ENCODE measurements around the gene ARHGAP10. TPM values are rescaled to one million over a fixed set of nuclear protein-coding genes. Genes with fewer than 3 reads are reported as not detected.

ARHGAP10 gene
- total RNA-seq, 1 donor from 2014 or later, result 4.6 TPM

- Mint-ChIP-seq H3K27ac (ENCODE audit: unreplicated experiment) (no peak overlapping the region), H3K9me3 (ENCODE audit: unreplicated experiment) (no peaks in the 10 kb centered on the region), H3K4me1 (ENCODE audit: unreplicated experiment) (no peaks in the 10 kb centered on the region), H3K4me3 (ENCODE audit: unreplicated experiment) (no peak overlapping the region), H3K27me3 (ENCODE audit: unreplicated experiment) (no peaks in the 10 kb centered on the region), H3K36me3 (ENCODE audit: low read depth, unreplicated experiment) (no peaks in the 10 kb centered on the region)
- no peak for DNase-seq (ENCODE audit: low spot score)
- TF ChIP-seq CTCF (IDR thresholded peaks at IDR 0.05; ENCODE audit: unreplicated experiment), result no peak
These were observed 309.9 kb downstream of the ARHGAP10 start for GRCh38 chr4:148041606-148042329.

GRCh38 chr4:148044089-148044911 lies 312.4 kb downstream of the ARHGAP10 start:
- no peak for DNase-seq (ENCODE audit: low spot score)
- no peak for TF ChIP-seq CTCF (IDR thresholded peaks at IDR 0.05; ENCODE audit: unreplicated experiment)
- H3K4me1 Mint-ChIP-seq (ENCODE audit: unreplicated experiment), result no peaks in the 10 kb centered on the region
- no peaks in the 10 kb centered on the region for H3K27me3 Mint-ChIP-seq (ENCODE audit: unreplicated experiment)
- H3K9me3 Mint-ChIP-seq (ENCODE audit: unreplicated experiment), result no peaks in the 10 kb centered on the region
- no peak overlapping the region for H3K27ac Mint-ChIP-seq (ENCODE audit: unreplicated experiment)
- H3K4me3 Mint-ChIP-seq (ENCODE audit: unreplicated experiment), result no peak overlapping the region
- no peaks in the 10 kb centered on the region for H3K36me3 Mint-ChIP-seq (ENCODE audit: low read depth, unreplicated experiment)

- no peak for TF ChIP-seq CTCF (IDR thresholded peaks at IDR 0.05; ENCODE audit: unreplicated experiment)
- no peak for DNase-seq (ENCODE audit: low spot score)
- Mint-ChIP-seq H3K36me3 (ENCODE audit: low read depth, unreplicated experiment) (no peaks in the 10 kb centered on the region), H3K4me3 (ENCODE audit: unreplicated experiment) (no peak overlapping the region), H3K9me3 (ENCODE audit: unreplicated experiment) (no peaks in the 10 kb centered on the region), H3K27me3 (ENCODE audit: unreplicated experiment) (no peaks in the 10 kb centered on the region), H3K4me1 (ENCODE audit: unreplicated experiment) (no peaks in the 10 kb centered on the region), H3K27ac (ENCODE audit: unreplicated experiment) (no peak overlapping the region)
These were observed 313.0 kb downstream of the ARHGAP10 start for GRCh38 chr4:148044912-148045352.

GRCh38 chr4:148048598-148048997 lies 316.7 kb downstream of the ARHGAP10 start:
- H3K4me3 Mint-ChIP-seq (ENCODE audit: unreplicated experiment), result no peak overlapping the region
- H3K9me3 Mint-ChIP-seq (ENCODE audit: unreplicated experiment), result no peaks in the 10 kb centered on the region
- no peaks in the 10 kb centered on the region for H3K4me1 Mint-ChIP-seq (ENCODE audit: unreplicated experiment)
- no peak overlapping the region for H3K27ac Mint-ChIP-seq (ENCODE audit: unreplicated experiment)
- H3K27me3 Mint-ChIP-seq (ENCODE audit: unreplicated experiment), result no peaks in the 10 kb centered on the region
- no peaks in the 10 kb centered on the region for H3K36me3 Mint-ChIP-seq (ENCODE audit: low read depth, unreplicated experiment)
- TF ChIP-seq CTCF (IDR thresholded peaks at IDR 0.05; ENCODE audit: unreplicated experiment), result no peak
- no peak for DNase-seq (ENCODE audit: low spot score)

DNA sequence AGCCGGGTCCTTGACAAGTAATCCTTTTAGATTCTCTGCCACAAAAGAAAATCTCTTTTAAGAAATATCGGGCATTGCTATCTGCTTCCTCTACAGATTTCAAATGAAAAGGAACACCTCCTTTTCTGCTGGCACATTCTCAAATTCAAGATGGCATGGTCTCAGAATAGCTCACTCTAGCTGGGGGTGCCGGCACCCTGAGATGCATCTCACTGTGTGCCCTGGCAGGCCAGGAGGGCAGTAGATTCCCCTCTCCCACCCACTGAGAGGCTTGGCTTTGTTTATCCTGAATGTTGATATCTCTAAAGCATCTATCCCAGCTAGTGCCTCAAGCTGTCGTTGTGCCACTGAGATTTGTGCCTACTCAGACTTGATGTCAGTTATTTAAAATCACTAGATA lies 319.5 kb downstream of the ARHGAP10 start:
- Mint-ChIP-seq H3K27me3 (ENCODE audit: unreplicated experiment) (no peaks in the 10 kb centered on the region), H3K9me3 (ENCODE audit: unreplicated experiment) (no peaks in the 10 kb centered on the region), H3K4me3 (ENCODE audit: unreplicated experiment) (no peak overlapping the region), H3K36me3 (ENCODE audit: low read depth, unreplicated experiment) (no peaks in the 10 kb centered on the region), H3K27ac (ENCODE audit: unreplicated experiment) (no peak overlapping the region), H3K4me1 (ENCODE audit: unreplicated experiment) (no peaks in the 10 kb centered on the region)
- no peak for TF ChIP-seq CTCF (IDR thresholded peaks at IDR 0.05; ENCODE audit: unreplicated experiment)
- no peak for DNase-seq (ENCODE audit: low spot score)

Data from endothelial cell (in vitro differentiated cells).